Pancreas (tissue), 10 donors: ENCODE data around the gene BCAS3. TPM values are rescaled to one million over a fixed set of nuclear protein-coding genes. Genes with fewer than 3 reads are reported as not detected.

Experiments
- ATAC-seq, 4 donors: fragments of 200-7000 bp; cut with Tn5 transposase; one replicate each; pipeline versions ENCODE4 v1.8.0 to v1.9.1; 2020; ENCODE audit warnings: mild to moderate bottlenecking in 4 of 4, moderate library complexity in 4 of 4
- DNase-seq, 6 donors: peaks; one replicate each; pipeline ENCODE4 v3.0.0-alpha.2; 2020
- FAIRE-seq: peaks from 2 replicates; lab custom pipeline; 2012; peaks lifted over from hg19 to GRCh38; lab: Jason Lieb, UNC
- H3K27ac ChIP-seq, 4 donors: fragments of 200-600 bp; sonication (generic); 1 replicate in 3 of 4; 2 replicates in 1 of 4; pipeline versions ENCODE4 v1.5.0 to v1.8.0; 2020
- H3K27me3 ChIP-seq, 4 donors: fragments of 200-600 bp; one replicate each; pipeline ENCODE4 v1.8.0; 2021
- H3K36me3 ChIP-seq, 3 donors: fragments of 200-600 bp; sonication (generic) in 1 of 3; one replicate each; pipeline versions ENCODE4 v1.5.0 to v1.8.0; 2020 to 2021
- H3K4me1 ChIP-seq, 3 donors: fragments of 200-600 bp; one replicate each; pipeline ENCODE4 v1.8.0; 2021
- H3K4me3 ChIP-seq, 4 donors: fragments of 200-600 bp; sonication (generic) in 2 of 4; one replicate each; pipeline versions ENCODE4 v1.5.0 to v1.8.0; 2020 to 2021
- H3K9me3 ChIP-seq, 4 donors: fragments of 200-600 bp; one replicate each; pipeline ENCODE4 v1.8.0; 2021
- WGBS, 2 donors: extraction: QIAGEN DNeasy Blood & Tissue Kit; methylation state at CpG; one replicate each; pipeline ENCODE4 v1.1.7; 2013; 5-methylcytosine and 5-hydroxymethylcytosine counted together
- intact Hi-C, 3 donors: fragments of 100-400 bp; cut with DNase I; formaldehyde crosslinking; loops; one replicate each; pipeline versions ENCODE4 v1.11.1 to v1.14.2; 2022
- polyA plus RNA-seq, 2 donors: library from polyadenylated mRNA; stranded (reverse); fragments of 200-250 nt; gene quantifications; one replicate each; pipeline ENCODE4 v1.2.3, GENCODE V29; 2013
- total RNA-seq, 6 donors: library from RNA; stranded (reverse); fragmentation: NEBNext Ultra II Directional in 4 of 6; extraction: Animal tissue kit (Norgen Biotek cat#: 25700) in 4 of 6; gene quantifications; one replicate each; pipeline versions ENCODE4 v1.2.1 to v1.2.4, GENCODE V29; 2021 to 2023
- TF ChIP-seq, protein P1 (sequence below), 4 donors: fragments of 200-600 bp; sonication (generic) in 3 of 4; IDR thresholded peaks; one replicate each; pipeline versions ENCODE4 v1.5.0 to v1.8.0; 2021; ENCODE audit warnings: antibody characterized with exemption in 4 of 4
- donor health status: healthy with polysubstance abuse.
- donor health status: DM: no; HTN: no; CAD: no; lungs with moderate emphysema.
- donor health status: DM: no; HTN: no; CAD: no.
- donor health status: control.
- donor health status: control.
- donor health status: Bipolar disorder and iron deficiency.
- donor health status: DM: yes; HTN: yes; CAD: no.
- donor health status: DM: no; HTN: no; CAD: no.
- donor health status: DM: no; HTN: no; CAD: no.
- donor health status: DM: yes; HTN: yes; CAD: no.

BCAS3 gene
- total and polyA plus RNA-seq, 8 donors: 4.6 to 27.7 (median 13.2) TPM

DNA sequence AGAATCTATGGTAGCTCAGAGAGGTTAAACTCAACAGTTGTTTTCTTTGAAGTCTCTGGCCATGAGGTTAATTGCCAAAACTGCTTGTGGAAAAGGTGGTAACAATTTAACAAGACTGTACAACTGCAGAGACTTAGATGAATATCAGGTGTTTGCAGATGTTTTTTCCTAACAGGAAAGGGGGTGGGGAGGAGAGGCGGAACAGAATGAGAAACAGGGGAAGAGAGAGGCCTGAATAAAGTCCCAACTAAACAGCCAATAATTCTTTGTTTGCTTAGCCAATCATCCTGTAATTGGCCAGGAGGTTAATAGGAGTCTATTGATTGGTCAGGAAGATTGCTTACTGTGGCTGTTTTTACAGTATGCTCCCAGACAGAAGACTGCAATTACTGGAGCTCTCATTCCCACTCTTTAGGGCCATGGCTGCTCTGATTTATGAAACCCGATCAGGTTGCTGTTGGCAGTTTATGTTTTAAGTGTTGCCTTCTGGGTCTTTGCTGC, 472.3 kb downstream of the BCAS3 start:
- Histone ChIP-seq H3K27ac (no peak overlapping the region), H3K27me3 (no peaks in the 10 kb centered on the region), H3K36me3 (no peaks in the 10 kb centered on the region), H3K4me3 (no peak overlapping the region), H3K4me1 (no peaks in the 10 kb centered on the region), H3K9me3 (no peaks in the 10 kb centered on the region)
- DNase-seq (no peak), ATAC-seq (no peak), FAIRE-seq (no peak)
- intact Hi-C loops: no loop called here
- TF ChIP-seq, protein P1, sequence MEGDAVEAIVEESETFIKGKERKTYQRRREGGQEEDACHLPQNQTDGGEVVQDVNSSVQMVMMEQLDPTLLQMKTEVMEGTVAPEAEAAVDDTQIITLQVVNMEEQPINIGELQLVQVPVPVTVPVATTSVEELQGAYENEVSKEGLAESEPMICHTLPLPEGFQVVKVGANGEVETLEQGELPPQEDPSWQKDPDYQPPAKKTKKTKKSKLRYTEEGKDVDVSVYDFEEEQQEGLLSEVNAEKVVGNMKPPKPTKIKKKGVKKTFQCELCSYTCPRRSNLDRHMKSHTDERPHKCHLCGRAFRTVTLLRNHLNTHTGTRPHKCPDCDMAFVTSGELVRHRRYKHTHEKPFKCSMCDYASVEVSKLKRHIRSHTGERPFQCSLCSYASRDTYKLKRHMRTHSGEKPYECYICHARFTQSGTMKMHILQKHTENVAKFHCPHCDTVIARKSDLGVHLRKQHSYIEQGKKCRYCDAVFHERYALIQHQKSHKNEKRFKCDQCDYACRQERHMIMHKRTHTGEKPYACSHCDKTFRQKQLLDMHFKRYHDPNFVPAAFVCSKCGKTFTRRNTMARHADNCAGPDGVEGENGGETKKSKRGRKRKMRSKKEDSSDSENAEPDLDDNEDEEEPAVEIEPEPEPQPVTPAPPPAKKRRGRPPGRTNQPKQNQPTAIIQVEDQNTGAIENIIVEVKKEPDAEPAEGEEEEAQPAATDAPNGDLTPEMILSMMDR (IDR thresholded peaks at IDR 0.05): no peak
- WGBS, 2 donors: 91 to 97% methylated on average over 2 of the region's 2 CpGs

DNA sequence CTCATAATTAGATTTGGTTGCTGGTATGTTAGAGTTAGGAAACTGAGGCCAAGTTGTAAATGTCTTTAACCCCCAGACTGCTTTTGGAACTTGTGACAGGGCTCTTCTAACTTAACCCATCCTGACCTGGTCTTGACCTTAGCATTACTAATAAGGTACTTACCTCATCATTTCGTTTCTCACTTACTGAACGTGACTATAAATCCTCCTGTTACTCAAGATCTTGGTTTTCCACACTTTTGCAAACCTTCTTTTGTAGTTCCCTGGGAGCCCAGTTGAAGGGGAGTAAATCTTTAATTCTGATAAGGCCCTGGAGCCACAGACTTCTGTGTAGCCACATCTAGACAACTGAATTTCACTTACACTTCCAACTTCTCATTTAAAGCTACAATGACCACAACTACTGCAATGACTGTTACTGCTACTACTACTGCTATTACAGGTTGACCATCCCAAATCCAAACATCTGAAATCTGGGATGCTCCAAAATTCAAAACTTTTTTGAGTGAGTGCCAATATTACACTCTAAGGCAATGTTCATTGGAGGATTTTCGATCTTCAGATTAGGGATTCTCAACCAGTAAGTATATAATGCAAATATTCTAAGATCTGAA, 473.1 kb downstream of the BCAS3 start:
- Histone ChIP-seq H3K36me3 (no peaks in the 10 kb centered on the region), H3K9me3 (no peaks in the 10 kb centered on the region), H3K4me3 (no peak overlapping the region), H3K27me3 (no peaks in the 10 kb centered on the region), H3K4me1 (no peaks in the 10 kb centered on the region), H3K27ac (no peak overlapping the region)
- intact Hi-C loops: no loop called here
- WGBS, 2 donors: 95% methylated on average over 3 of the region's 3 CpGs
- no peak for FAIRE-seq
- ATAC-seq: no peak
- TF ChIP-seq, protein P1 (IDR thresholded peaks at IDR 0.05): no peak
- no peak for DNase-seq

DNA sequence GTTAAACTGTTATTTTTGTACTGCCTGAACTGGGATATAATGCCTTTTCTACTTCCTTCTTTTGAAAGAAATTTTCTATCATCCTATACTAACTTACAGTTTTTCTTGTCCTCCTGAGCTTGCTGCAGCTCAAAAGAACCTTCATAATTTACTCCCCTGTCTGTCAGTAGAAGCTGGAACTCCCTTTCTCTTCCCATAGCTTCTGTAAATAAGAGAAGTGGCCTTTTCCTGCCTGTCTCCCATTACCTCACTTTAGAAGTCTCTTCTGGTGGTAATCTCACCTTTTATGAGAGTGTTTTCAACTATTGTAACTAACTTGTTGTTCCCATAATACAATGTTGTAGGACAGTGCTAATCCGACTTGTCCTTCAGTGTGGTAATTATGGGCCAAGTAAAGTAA, 475.2 kb downstream of the BCAS3 start:
- ATAC-seq: no peak
- Histone ChIP-seq H3K9me3 (no peaks in the 10 kb centered on the region), H3K4me3 (no peak overlapping the region), H3K4me1 (no peaks in the 10 kb centered on the region), H3K36me3 (no peaks in the 10 kb centered on the region), H3K27me3 (no peaks in the 10 kb centered on the region), H3K27ac (no peak overlapping the region)
- TF ChIP-seq, protein P1 (IDR thresholded peaks at IDR 0.05): no peak
- FAIRE-seq: no peak
- no peak for DNase-seq
- intact Hi-C loops: no loop called here
- 81 to 86% methylated on average over 1 of the region's 1 CpG for WGBS, 2 donors

DNA sequence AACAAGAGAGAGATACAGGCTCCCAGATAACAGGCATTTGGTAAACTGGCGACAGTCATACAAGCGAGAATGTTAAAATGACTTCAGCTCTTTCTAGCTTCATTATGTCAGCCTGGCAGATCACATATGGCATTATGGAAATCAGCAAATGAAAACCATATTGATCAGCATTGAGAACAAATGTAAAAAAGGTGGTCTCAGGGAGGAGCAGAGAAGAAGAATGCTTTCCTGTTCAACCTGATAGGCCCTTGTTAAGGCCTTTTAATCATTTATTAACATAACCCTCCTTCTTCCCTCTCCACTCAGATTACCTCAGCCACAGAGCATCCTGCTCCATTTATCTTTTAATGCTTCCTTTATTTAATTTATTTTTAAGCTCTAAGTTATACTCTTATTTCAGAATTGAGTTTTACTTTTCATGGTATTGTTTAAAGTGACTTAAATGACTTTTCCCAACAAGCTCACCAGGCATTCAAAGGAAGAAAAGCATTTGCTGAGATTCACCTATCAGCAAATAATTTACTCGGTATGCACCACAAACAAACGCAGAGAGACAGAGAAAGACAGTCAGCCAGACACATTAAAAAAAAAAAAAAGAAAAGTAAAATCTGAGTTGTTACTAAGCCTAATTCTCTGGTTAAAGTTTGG, 478.1 kb downstream of the BCAS3 start:
- 87 to 90% methylated on average over 4 of the region's 4 CpGs for WGBS, 2 donors
- Histone ChIP-seq H3K36me3 (no peaks in the 10 kb centered on the region), H3K27ac (no peak overlapping the region), H3K4me3 (no peak overlapping the region), H3K27me3 (no peaks in the 10 kb centered on the region), H3K9me3 (no peaks in the 10 kb centered on the region), H3K4me1 (no peaks in the 10 kb centered on the region)
- ATAC-seq (no peak), FAIRE-seq (no peak), DNase-seq (no peak)
- TF ChIP-seq, protein P1 (IDR thresholded peaks at IDR 0.05): no peak
- intact Hi-C loops: no loop called here
